RWPE2 (cell line): ENCODE measurements around the gene HOXC5.

ENCODE experiments used
- ATAC-seq: fragments of 200-7000 bp; cut with Tn5 transposase; 3 replicates; pipeline ENCODE4 v1.9.1; 2021; ENCODE audit warnings: low read depth
- DNase-seq: peaks from one replicate; pipeline ENCODE4 v3.0.0-alpha.2; 2020; ENCODE audit warnings: low spot score
- H3K27ac ChIP-seq: fragments of 450-650 bp; 2 replicates; pipeline ENCODE4 v1.5.1; 2017; ENCODE audit warnings: mild to moderate bottlenecking; ENCODE audit not compliant: poor library complexity, severe bottlenecking
- H3K27me3 ChIP-seq: fragments of 250-450 bp; sonication (Bioruptor Pico); 2 replicates; pipeline ENCODE4 v1.5.1; 2021; ENCODE audit warnings: mild to moderate bottlenecking, moderate library complexity; ENCODE audit not compliant: insufficient read depth, poor library complexity, severe bottlenecking
- H3K36me3 ChIP-seq: fragments of 250-450 bp; sonication (Bioruptor Pico); 2 replicates; pipeline ENCODE4 v1.5.1; 2020; ENCODE audit warnings: low read depth, mild to moderate bottlenecking, moderate library complexity
- H3K4me1 ChIP-seq: fragments of 250-450 bp; sonication (Bioruptor Pico); 2 replicates; pipeline ENCODE4 v1.5.1; 2021; ENCODE audit warnings: mild to moderate bottlenecking, moderate library complexity; ENCODE audit not compliant: insufficient read depth, poor library complexity, severe bottlenecking
- H3K4me3 ChIP-seq: fragments of 250-450 bp; sonication (Bioruptor Pico); 2 replicates; pipeline ENCODE4 v1.5.1; 2021; ENCODE audit warnings: mild to moderate bottlenecking, moderate library complexity; ENCODE audit not compliant: severe bottlenecking
- H3K9me3 ChIP-seq: fragments of 250-450 bp; sonication (Bioruptor Pico); 2 replicates; pipeline ENCODE4 v1.5.1; 2021; ENCODE audit warnings: mild to moderate bottlenecking, moderate library complexity; ENCODE audit not compliant: severe bottlenecking
- CTCF ChIP-seq: fragments of 450-650 bp; IDR thresholded peaks from one replicate; pipeline ENCODE4 v1.5.1; 2017; ENCODE audit warnings: mild to moderate bottlenecking, moderate library complexity; ENCODE audit not compliant: poor library complexity, severe bottlenecking

Gene HOXC5

GRCh38 chr12:54010053-54010971, 22.5 kb upstream of the HOXC5 start:
- TF ChIP-seq CTCF = no peak
- Histone ChIP-seq H3K9me3 (no peaks in the 10 kb centered on the region), H3K27ac (no peak overlapping the region), H3K36me3 (no peaks in the 10 kb centered on the region), H3K27me3 (peaks cover 93% of the 10 kb centered on the region), H3K4me3 (no peak overlapping the region), H3K4me1 (no peaks in the 10 kb centered on the region)
- ATAC-seq (no peak), DNase-seq (no peak)

- no peaks in the 10 kb centered on the region for H3K4me1 ChIP-seq
- no peaks in the 10 kb centered on the region for H3K9me3 ChIP-seq
- no peaks in the 10 kb centered on the region for H3K36me3 ChIP-seq
- peaks cover 93% of the 10 kb centered on the region for H3K27me3 ChIP-seq
- DNase-seq (no peak), ATAC-seq (no peak)
- no peak for TF ChIP-seq CTCF
- no peak overlapping the region for H3K27ac ChIP-seq
- peak overlapping the region; percentile 4 for H3K4me3 ChIP-seq
Measured at GRCh38 chr12:54010972-54011664, 21.7 kb upstream of the HOXC5 start.

GRCh38 chr12:54011665-54012532, 21.0 kb upstream of the HOXC5 start:
- TF ChIP-seq CTCF = no peak
- Histone ChIP-seq H3K4me1 (no peaks in the 10 kb centered on the region), H3K9me3 (no peaks in the 10 kb centered on the region), H3K36me3 (no peaks in the 10 kb centered on the region), H3K27me3 (peaks cover 91% of the 10 kb centered on the region), H3K27ac (no peak overlapping the region), H3K4me3 (no peak overlapping the region)
- DNase-seq (no peak), ATAC-seq (no peak)

- Histone ChIP-seq H3K36me3 (no peaks in the 10 kb centered on the region), H3K27ac (no peak overlapping the region), H3K4me1 (no peaks in the 10 kb centered on the region), H3K4me3 (no peak overlapping the region), H3K27me3 (peaks cover 91% of the 10 kb centered on the region), H3K9me3 (no peaks in the 10 kb centered on the region)
- no peak for DNase-seq
- no peak for ATAC-seq
- no peak for TF ChIP-seq CTCF
Measured at GRCh38 chr12:54012631-54013409, 20.0 kb upstream of the HOXC5 start.
